Prostate gland (tissue), 2 donors: Measurements from ENCODE around the gene PAM16. TPM values are rescaled to one million over a fixed set of nuclear protein-coding genes. Genes with fewer than 3 reads are reported as not detected.

Source experiments
- DNase-seq: peaks from one replicate; pipeline ENCODE4 v3.0.0-alpha.2; 2019; ENCODE audit warnings: low spot score
- H3K27ac ChIP-seq, 2 donors: fragments of 200-600 bp; sonication (generic); 2 replicates each; pipeline ENCODE4 v1.5.1; 2017 to 2019
- H3K27me3 ChIP-seq: fragments of 200-600 bp; sonication (generic); replicated peaks from 2 replicates; pipeline ENCODE4 v1.5.1; 2019; ENCODE audit not compliant: insufficient read depth
- H3K36me3 ChIP-seq, 2 donors: fragments of 200-600 bp; sonication (generic); 1 replicate in 1 of 2; 2 replicates in 1 of 2; pipeline versions ENCODE4 v1.5.1 to v1.8.1; 2017 to 2019
- H3K4me1 ChIP-seq: fragments of 200-600 bp; sonication (generic); replicated peaks from 2 replicates; pipeline ENCODE4 v1.5.1; 2019
- H3K4me3 ChIP-seq, 2 donors: fragments of 200-600 bp; sonication (generic); 2 replicates each; pipeline ENCODE4 v1.5.1; 2017 to 2019
- H3K9me3 ChIP-seq: fragments of 200-600 bp; sonication (generic); 2 replicates; pipeline ENCODE4 v1.5.1; 2017
- CTCF ChIP-seq, 4 experiments: fragments of 200-600 bp in 2 of 4; fragments of 450-650 bp in 2 of 4; sonication (generic) in 2 of 4; IDR thresholded peaks; 1 replicate in 3 of 4; 2 replicates in 1 of 4; pipeline ENCODE4 v1.5.1; 2016 to 2019; ENCODE audit warnings: antibody characterized with exemption in 4 of 4, mild to moderate bottlenecking in 2 of 4, moderate library complexity in 2 of 4
- POLR2A ChIP-seq: fragments of 450-650 bp; IDR thresholded peaks from one replicate; pipeline ENCODE4 v1.6.1; 2016; ENCODE audit warnings: antibody characterized with exemption, mild to moderate bottlenecking
- POLR2AphosphoS5 ChIP-seq: sonication (generic); formaldehyde crosslinking; IDR thresholded peaks from one replicate; pipeline ENCODE4 v1.6.1; 2017; ENCODE audit warnings: antibody characterized with exemption
- WGBS: methylation state at CpG from one replicate; pipeline ENCODE4 v1.1.5; 2018; 5-methylcytosine and 5-hydroxymethylcytosine counted together
- intact Hi-C: fragments of 100-400 bp; cut with DNase I; formaldehyde crosslinking; loops from one replicate; pipeline ENCODE4 v1.14.2; 2022
- total RNA-seq, 2 donors: library from RNA; depleted of rRNA; stranded (reverse); fragments of >200 nt; gene quantifications; one replicate each; pipeline ENCODE4 v1.1.0, GENCODE V29; 2016

The PAM16 gene
- total RNA-seq, 2 donors from 2014 or later = 28.6 to 100 TPM

GRCh38 chr16:4323845-4324488 is 27.2 kb downstream of the PAM16 start:
- no peaks in the 10 kb centered on the region for H3K27me3 ChIP-seq
- peaks cover 17% of the 10 kb centered on the region for H3K4me1 ChIP-seq
- no peaks in the 10 kb centered on the region for H3K36me3 ChIP-seq
- intact Hi-C loops = no loop called here
- H3K9me3 ChIP-seq = no peaks in the 10 kb centered on the region
- TF ChIP-seq POLR2A = peak; percentile 8
- peak; percentile 20 for TF ChIP-seq POLR2AphosphoS5
- no peak for TF ChIP-seq CTCF (IDR thresholded peaks at IDR 0.05)
- H3K27ac ChIP-seq = peak overlapping the region; percentile 70 to 75
- no peak overlapping the region for H3K4me3 ChIP-seq
- 12% methylated on average over 11 of the region's 12 CpGs for WGBS
- DNase-seq = no peak

GRCh38 chr16:4323071-4323844 is 27.9 kb downstream of the PAM16 start:
- H3K4me3 ChIP-seq = no peak overlapping the region
- 29% methylated on average over 17 of the region's 21 CpGs for WGBS
- peak; percentile 48 for DNase-seq

GRCh38 chr16:4322121-4323052 is 28.7 kb downstream of the PAM16 start:
- H3K27ac ChIP-seq = peak overlapping the region in 1 of 2 donors; percentile 1
- H3K4me3 ChIP-seq = no peak overlapping the region
- 76% methylated on average over 24 of the region's 30 CpGs for WGBS
- H3K27me3 ChIP-seq = no peaks in the 10 kb centered on the region
- H3K4me1 ChIP-seq = peaks cover 16% of the 10 kb centered on the region
- DNase-seq = no peak
- intact Hi-C loops = no loop called here
- no peak for TF ChIP-seq CTCF (IDR thresholded peaks at IDR 0.05)
- TF ChIP-seq POLR2AphosphoS5 = no peak
- TF ChIP-seq POLR2A = no peak
- no peaks in the 10 kb centered on the region for H3K9me3 ChIP-seq
- H3K36me3 ChIP-seq = no peaks in the 10 kb centered on the region

More at GRCh38 chr16:4323071-4323844, 27.9 kb downstream of the PAM16 start:
- Histone ChIP-seq H3K27me3 (no peaks in the 10 kb centered on the region), H3K27ac (peak overlapping the region; percentile 70 to 75), H3K36me3 (no peaks in the 10 kb centered on the region), H3K9me3 (no peaks in the 10 kb centered on the region), H3K4me1 (peaks cover 17% of the 10 kb centered on the region)
- peak; percentile 21 for TF ChIP-seq POLR2AphosphoS5
- TF ChIP-seq POLR2A = no peak
- intact Hi-C loops = no loop called here

GRCh38 chr16:4321286-4322120 is 29.6 kb downstream of the PAM16 start:
- Histone ChIP-seq H3K27me3 (no peaks in the 10 kb centered on the region), H3K9me3 (no peaks in the 10 kb centered on the region), H3K4me1 (peaks cover 16% of the 10 kb centered on the region), H3K36me3 (no peaks in the 10 kb centered on the region), H3K27ac (peak overlapping the region; percentile 81 to 86), H3K4me3 (no peak overlapping the region)
- TF ChIP-seq POLR2AphosphoS5 (no peak), POLR2A (no peak), CTCF (IDR thresholded peaks at IDR 0.05) (no peak)
- no peak for DNase-seq
- intact Hi-C loops = no loop called here
- WGBS = 74% methylated on average over 19 of the region's 19 CpGs
